Measurements from ENCODE around the gene COLEC11.

- TF ChIP-seq CTCF (IDR thresholded peaks at IDR 0.05) (peak in 1 of 6 experiments; percentile 28), POLR2A (IDR thresholded peaks at IDR 0.05) (no peak)
Observed at GRCh38 chr2:3594493-3595281, at the start of gene COLEC11.
